Right hindlimb (tissue), 1 donor: ENCODE results near the gene RBPJL.

ENCODE experiments used
- DNase-seq: peaks from one replicate; pipeline ENCODE4 v3.0.0-alpha.2; 2018

The RBPJL gene

DNA sequence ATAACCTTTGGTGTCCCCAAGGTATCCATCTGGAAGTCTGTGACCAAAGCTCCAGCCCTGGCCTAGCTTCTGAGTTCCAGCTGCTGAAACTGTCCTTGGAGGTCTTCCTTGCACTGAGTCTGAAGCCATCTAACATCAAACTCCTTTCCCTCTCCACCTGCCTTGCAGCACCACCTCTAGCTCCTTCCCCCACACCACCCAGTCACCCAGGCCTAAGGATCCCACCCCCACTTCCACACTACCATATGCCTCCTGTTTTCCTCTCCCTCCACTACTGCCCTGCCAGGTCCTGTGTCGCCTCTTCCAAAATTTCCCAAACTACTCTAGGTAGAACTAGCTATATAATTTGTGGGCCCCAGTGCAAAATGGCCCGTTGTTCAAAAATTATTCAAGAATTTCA, 12.3 kb downstream of the RBPJL start:
- DNase-seq, result no peak

DNA sequence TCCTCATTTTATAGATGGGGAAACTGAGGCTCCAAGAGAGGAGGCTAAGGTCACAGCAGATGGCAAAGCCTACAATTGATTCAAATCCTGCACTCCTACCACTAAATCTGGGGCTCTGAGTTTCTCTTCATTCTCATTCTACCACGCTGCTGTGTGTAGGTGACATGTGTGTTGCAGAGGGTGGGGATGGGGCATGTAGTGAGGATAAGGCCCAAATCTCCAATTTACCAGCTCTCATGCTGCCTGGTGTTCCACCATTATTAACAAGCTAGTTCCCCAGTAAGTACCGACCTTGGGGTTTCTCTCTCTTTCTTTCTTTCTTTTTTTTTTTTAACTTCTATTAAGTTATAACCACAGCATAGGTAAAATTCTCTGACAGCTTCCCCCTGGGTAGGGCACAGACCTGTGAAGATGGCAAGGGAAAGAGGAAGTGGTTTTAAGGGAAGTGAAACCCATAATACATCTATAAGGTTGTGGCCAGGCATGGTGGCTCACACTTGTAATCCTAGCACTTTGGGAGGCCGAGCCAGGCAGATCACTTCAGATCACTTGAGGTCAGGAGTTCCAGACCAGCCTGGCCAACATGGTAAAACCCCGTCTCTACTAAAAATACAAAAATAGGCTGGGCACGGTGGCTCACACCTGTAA, 14.4 kb downstream of the RBPJL start:
- DNase-seq, result no peak

DNA sequence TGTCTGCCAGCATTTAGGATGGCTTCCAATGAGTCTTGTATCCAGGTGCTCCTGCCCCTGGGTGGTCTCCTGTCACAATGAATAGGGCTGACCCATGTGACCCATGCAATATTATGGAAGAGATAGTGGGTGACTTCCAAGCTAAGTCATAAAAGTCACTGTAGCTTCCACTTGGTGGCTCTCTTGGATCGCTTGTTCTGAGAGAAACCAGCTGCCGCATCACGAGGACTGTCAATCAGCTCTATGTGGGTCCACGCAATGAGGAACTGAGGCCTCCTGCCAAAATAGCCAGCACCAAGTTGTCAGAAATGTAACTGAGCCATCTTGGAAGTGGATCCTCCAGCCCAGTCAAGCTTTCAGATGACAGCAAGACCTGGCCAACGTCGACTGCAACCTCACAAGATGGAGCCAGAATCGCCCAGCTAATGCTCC, 16.3 kb downstream of the RBPJL start:
- no peak for DNase-seq

DNA sequence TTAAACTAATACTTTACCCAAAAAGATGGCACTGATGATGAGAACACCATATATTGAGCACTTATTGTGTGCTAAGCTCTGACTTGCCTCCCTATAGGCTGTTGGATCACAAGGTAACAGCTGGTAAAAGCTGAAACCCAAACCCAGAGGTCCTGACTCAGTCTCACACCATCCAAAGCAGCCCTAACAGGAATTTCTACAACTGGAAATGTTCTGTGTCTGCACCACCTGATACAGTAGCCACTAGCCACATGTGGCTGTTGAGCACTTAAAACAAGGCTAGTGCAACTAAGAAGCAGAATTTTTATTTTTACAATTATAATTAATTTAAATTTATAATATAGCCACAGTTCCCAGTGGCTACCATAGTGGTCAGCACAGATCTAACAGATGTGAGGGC, 17.1 kb downstream of the RBPJL start:
- DNase-seq, result no peak

DNA sequence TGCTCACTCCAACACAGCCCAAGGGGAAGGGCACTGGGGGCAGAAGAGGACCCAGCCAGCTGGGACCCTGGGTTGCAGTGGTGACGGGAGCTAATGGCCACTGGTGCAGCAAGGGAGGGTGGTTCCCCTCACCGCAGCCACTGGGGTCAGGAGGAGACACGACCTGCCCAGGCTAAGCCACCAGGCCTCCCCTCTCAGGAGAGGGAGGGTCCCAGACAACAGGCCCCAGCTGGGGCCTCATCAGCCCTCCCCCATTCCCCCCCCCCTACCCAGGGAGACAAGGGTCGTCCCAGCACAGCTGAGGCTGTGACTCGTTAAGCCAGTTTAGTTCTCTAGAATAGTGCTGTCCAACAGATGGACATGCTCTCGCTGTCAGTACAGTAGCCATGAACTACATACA, 18.7 kb downstream of the RBPJL start:
- no peak for DNase-seq

DNA sequence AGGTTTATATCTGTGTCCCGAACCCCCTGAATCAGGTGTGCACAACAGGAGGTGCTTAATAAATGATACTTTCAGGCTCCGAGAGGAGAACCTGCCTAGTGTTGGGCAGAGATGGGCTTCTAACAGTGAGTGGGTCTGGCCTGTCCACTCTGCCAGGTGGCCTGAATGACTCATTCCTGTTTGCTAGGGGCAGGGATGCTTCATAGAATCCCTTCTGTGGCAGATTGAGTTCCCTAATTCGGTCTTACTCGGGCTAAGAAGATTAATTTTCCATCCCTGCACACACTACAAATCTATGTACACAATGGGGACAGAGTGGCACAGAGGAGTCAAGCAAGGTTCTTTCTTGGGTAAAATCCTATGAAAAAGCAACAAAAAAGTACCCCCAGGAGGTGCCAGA, 21.8 kb downstream of the RBPJL start:
- DNase-seq, result no peak

DNA sequence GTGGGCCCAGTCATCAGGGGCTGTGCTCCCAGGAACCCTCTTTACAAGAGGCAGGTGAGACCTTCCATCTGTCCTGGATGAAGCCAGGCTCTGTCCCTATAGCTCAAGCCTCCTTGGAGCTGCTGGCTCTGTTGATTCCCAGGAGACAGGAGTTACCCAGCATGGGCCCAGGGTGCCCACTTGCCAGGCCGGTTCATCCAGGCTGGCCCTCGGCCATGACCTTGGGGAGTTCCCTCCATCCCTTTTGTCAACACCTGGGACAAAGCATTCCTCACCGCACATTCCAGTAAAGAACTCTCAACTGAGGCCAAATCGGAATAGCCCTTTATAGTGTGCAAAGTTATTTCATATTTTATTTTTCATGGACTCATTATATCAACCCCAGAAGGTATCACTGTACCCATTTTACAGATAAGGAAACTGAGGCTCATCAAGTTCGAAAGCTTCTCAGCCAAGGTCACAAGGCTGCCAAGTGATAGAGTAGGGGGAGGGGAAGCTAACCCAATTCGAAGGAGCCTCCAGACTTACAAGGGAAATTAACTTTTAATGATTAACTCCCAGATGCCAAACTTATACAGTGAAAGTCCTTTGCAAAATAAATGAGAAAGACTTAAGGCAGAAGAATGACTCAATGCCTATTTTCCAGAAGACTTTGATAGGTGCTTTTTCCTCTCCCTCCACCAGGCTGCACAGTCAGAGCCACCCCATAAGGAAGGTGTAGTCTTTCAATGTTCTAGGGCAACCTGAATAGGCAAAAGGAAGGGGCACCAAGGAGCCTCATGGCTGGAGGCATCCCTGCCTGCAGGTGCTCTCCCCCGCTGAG, 23.1 kb downstream of the RBPJL start:
- no peak for DNase-seq

DNA sequence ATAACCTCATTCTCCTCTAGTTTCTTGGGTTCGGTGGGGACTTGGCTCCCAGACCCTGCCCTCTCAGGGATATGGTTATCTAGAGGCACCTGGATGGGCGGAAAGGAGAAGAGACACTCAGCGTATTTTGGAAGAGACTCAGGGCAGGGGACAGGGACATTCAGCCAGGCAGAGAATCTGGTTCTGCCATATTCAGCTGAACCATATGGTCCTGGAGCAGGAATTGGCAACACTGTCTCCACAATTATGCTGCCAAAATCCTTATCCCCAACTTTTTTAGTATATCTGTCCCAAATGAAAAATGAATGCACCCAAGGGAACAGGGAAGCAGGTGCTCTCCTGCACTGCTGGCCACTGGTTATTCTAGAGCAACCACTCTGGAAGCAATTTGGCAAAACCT, 23.8 kb downstream of the RBPJL start:
- no peak for DNase-seq

DNA sequence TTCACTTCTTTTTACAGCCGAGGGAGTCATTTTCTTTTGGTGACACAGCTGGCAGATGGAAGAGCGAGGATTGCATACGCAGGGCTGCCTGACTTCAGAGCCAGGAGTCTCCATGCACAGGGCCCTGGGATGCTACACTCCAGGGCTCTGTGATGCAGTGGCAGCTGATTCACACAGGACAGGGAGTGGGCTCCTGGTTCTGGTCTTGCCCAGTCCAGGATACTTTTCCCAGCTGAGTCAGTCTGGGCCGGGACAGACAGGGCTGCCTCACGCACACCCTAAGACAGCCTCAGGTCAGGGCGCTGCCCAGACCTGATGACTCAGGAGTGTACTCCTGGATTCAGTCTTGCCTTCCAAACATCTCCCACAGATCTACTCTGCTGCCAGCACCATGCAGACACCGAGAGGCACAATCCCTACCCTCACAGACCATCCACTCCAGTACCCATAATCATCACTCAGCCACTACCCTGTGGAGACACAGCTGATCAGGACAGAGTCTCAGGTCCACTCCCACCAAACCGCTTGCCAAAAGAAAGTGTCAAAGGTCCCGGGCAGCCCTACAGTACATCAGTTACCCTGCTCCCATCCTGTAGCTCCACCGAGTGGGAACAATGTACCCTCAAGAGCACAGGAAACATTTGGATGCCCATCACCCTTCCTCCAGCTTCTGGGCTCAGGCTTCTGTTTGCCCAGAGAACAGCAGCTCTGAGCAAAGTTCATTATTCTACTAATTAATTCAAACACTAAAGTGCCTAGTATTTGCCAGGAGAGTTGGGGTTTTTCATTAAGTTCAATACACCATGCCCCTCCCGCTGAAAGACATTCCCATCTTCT, 30.1 kb downstream of the RBPJL start:
- DNase-seq, result no peak

DNA sequence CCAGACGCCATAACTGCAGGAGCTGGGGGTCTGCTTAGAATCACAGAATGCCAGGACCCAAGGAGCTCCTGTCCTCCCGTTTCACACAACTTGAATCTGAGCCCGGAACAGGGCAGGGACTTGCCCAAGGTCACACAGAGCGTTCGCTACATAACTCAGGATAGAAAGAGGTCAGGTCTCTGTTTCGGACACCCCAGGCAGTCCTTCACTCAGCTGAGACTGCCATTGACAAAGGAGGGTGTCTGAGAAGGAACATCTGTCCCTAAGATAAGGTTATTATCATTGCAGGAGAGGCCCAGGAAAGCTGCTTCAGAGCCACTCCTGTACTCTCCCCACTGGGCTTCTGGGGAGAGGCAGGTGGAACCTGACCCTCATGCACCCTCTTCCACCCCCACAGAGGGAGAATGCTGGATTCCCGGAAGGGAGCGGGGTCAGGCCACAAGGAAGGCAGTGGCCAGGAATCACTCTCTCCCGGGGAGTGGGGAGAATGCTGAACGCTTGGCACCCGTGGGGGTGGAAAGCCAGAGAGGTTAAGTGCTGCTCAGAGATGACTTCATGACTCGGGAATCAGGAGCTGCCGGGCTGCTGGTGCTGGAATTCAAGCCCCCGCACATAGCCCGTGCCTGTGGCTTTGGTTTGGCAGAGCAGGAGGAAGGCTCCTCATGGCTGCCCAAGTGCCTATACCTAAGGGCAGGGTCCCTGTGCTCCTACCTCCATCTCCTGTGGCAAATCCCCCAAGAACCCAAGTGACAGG, 30.9 kb downstream of the RBPJL start:
- DNase-seq, result peak; percentile 46

DNA sequence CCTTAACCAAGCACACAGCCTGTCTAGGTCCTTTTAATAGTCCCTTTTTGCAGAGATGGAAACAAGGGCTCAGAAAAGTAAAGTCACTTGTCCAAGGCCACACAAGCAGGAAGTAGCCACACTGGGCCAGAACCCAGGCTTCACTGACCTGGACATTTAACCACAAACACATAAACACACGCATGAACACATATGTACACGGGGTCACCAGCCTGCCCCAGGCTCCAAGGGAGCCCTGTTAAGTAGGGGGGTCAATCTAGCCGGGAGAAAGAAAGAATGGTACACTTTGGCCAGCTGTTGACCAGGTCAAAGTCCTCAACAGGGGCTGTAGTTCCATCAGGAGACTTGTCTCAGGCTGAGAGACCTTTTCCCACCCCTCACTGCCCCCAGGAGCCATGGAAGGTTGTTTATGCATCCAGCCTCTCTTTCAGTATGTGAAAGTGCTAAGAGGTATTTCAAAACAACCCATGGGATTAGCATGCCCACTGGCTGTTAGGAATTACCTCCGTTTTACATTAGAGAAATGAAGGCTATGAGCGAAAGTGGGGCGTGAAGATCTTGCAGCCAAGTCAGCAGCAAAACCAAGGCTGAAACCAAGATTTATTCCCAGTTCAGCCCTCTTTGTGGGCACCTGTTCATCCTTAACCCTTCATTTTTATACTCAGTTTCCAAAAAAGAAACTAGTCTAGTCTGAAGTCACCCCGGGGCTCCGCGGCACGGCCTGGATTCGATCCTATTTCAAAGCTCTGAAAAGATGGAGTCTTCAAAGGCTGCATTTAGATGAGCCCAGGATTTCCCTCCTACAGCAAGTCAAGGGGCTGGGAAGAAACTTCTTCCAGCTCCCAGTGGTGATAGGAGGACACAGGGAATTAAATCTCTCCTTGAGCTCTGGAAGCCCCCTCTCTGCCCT, 31.7 kb downstream of the RBPJL start:
- DNase-seq, result no peak

DNA sequence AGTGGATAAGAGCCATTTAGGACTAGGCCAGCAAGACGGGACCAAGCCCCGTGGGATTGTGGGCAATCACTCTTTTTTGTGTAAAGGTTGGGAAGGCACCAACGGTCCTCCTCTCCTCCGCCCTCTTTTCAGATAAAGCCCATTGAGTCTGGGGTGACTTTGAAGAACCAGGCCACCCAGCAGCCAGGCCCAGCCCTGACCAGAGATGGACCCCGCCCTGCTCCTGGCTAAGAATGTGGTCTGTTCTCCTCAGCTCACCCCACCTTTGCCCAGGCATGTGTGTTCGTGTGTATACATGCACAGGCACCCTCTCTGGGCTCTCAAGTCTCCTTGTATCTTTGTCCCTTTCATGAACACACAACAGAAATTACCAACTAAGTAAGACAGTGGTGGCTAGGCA, 32.4 kb downstream of the RBPJL start:
- no peak for DNase-seq

DNA sequence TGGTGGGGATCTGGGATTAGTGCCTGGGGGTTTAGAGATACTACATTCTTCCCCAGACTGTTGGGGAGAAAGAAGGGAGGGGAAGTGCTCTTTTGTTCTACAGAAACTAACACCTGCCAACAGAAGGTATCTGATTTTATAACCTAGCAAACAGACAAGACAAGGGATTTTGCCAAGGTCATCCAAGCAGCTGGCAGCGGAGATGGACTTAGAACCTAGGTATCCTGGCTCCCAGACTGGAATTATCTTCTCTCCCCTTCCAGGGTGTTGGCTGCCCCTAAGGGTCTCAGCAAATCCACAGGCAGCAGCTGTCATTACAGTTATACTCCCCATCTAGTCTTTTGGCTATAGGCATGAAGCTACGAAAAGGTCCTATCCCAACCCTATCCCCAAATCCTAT, 33.2 kb downstream of the RBPJL start:
- no peak for DNase-seq

DNA sequence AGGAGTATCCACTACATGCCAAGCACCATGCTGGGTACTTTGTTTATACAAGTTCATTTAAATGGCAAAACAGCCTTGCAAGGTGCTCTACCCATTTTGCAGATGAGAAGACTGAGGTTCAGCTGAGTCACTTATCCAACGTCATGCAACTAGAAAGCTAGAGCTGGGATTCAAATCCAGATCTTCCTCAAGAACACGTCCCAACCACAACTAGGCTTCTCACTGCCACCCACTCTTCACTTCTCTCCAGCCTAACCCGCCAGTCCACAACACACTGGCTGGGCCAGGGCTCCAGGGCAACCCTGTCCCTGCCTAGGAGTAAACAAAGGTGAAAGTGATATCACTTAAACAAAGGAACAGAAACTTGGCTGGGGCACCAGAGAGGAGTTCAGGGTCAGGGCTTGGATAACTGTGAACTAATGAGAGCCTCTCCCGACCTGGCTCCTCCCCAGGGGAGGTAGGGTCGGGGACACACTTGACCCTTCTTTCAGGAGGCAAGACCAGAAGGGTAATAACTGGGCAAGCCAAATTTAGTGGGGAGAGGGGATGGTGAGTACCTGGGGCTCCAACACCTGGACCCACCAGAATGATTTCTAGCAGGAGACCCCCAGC, 33.7 kb downstream of the RBPJL start:
- no peak for DNase-seq

DNA sequence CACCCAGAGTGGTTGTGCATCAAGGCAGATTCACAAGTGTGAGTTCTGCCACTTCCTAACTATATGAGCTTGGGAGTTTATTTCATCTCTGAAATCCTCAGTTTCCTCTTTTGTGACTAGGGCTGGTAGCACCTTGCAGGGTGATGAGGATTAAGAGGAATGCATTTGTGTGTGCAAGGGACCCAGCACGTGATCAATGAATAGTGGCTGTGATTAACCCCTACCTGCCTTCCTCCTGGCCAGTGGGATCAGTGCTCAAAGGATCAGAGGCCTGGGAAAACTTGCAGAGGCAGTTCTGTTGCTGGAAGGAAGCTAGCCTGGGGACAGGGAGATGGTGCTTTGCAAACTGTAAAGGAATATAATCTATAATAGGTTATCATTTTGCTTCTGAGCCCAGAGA, 34.3 kb downstream of the RBPJL start:
- DNase-seq, result no peak

DNA sequence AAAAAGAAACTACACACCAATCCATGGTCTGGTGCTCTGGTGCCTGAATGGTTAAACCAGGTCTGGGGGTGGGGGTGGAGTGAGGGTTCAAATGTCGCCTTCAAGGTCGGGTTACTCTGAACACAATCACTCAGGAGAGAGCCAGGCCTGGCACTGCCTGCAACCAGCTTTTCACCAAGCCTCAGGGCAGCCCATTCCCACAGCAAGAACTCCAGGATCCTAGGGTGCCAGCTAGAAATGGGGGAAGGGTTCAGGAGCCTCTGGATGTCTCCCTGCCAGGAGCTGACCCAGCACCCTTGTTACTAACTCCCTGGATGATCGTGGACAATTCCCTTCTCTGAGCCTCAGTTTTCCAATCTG, 34.9 kb downstream of the RBPJL start:
- no peak for DNase-seq

DNA sequence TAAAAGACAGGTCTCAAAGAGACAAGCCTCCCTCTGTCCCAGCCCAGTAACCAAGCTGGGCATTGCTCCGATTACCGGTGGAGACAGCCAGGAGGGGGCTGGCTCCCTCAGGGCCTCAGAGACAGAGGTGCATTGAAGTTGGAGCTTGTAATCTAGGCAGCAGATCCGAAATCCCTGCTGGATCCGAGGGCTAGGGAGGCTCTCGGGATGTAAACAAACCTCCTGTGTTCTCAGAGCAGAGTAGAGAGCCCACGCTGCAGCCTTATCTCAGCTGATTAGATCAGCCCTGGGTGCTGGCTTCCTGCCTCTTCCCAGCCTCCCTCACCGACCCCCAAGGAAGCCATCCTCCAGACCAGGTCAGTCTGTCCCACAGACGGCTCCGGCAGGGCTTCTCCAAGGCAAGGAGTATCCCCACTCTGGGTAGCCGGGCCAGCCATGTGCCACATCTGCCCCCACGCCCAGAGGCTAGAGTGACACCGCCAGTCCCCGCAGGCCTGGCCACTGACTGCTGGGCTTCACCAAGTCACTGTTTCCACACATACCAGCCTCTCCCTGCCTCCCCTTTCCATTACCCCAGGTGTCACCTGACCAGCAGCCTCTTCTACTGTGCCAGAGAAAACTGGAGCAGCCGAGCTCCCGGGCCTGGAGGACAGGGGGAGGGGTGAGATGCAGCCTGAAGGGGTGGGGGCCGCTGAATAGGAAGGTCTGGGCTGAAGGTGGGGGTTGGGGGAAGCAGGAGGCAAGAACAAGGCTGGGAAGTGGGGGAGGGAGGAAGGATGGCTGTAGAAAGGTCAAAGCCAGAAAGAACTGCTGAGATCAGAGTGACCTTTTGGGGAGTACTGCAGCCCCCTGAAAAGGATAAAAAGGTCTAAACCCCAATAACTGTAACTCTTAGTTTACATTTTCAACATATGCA, 35.6 kb downstream of the RBPJL start:
- DNase-seq, result peak; percentile 75

DNA sequence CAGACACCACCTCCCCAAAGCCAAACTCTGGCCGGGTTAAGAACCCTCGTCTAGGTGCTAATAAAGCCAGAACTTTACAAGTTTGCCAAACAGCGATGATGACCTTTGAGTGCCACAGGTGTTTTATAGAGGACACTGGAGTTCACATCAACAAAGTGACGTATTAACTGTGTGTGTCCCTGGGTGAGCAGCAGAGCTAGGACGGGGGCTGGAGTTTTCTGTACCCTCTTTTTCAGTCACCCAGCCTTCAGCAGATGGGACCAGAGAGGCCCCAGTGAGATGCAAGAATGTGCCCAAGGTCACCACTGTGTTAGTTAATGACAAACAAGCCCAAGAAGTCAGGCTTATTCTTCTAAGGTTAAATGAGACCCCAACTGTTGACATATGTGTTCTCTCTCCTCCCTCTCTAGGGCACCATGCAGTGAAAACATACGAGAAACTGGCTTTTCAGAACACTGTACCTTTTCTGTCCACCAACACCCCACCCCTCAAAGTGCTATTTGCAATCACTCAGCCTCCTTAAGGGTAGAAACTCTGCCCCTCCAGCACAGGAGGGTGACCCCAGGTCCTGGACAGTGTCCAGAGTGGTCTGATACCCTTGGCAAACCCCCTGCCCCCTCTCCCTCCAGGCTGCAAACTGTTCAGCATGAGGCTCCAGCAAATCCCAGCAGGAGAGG, 36.4 kb downstream of the RBPJL start:
- DNase-seq, result no peak

DNA sequence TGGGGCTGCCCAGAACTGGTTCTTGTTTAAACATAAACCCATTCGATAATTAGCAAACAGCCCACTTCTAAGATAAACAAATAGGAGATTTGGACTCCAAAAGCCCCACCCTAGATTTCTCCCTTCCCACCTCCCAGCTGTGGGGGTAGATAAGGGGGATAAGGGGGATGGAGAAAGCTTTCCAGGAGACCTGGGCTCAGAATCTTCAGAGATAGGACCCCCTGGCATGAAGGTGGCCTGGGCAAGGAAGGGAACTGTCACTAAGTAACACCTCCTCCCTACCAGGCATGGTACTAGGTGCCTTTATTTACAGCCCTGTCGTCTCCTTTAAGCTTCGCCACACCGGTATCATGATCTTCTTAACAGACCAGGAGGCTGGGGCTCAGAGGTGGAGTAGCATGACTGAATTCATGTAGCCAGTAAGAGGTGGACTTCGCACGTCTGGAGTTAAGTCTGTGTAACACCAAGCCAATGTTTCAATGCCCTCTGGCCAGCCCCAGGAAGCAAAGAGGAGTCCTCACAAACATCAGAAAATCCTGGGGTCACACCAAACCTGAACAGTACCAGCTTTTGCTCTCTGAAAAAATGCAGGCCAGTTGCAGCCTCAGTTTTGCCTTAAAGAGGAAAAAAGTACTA, 37.0 kb downstream of the RBPJL start:
- no peak for DNase-seq
